NOMO-1 treated with DMSO at 0.1 percent for 48 hours (cell line): ENCODE data around the gene TMEM163.
"Not testable (repeated sequence)": the region's sequence is repeated elsewhere in the genome, so short reads cannot be mapped to it uniquely, and the experiment has no call there.

Experiments used
- DNase-seq: peaks from one replicate; lab custom pipeline; 2025; ENCODE audit not compliant: unreplicated experiment; lab: John Stamatoyannopoulos, UW

Gene TMEM163

GRCh38 chr2:134718817-134719814 lies at the start of gene TMEM163:
Gene TMEM163 (minus strand): TSS chr2:134719000.
- no peak for DNase-seq

- no peak for DNase-seq
Observed at GRCh38 chr2:134766583-134766982, 47.8 kb upstream of the TMEM163 start.

DNA sequence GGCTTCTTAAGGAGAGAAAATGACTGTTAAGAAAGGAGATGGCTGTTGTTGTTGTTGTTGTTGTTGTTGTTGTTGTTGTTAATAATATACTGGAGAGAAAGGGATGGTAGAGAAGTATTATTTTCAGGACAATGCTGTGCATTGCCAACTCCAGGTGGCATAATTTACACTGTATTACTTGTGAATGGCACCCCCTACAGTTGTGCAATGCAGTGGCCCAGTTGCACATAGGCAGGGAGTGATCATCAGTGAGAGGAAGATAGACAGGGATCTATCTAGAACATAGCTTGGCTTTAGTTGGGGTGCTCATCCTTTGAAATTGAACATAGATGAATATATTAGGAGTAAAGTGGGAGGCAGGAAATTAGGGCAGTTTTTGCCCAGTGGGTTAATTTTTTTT lies 47.2 kb upstream of the TMEM163 start:
- DNase-seq = no peak

DNA sequence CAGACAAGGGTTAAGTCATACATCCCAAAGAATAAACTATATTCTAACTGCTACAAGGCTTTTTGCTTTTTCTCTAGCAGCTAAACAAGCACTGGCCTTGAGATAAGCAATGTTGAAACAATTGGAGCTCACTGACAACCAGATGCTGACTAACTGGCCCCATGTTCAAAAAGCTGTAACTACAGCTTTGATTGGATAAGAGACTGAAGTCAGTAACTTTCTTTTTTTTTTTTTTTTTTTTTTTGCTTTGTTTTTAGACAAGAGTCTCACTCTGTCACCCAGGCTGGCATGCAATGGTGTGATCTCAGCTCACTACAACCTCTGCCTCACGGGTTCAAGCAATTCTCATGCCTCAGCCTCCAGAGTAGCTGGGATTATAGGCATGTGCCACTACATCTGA lies 45.4 kb upstream of the TMEM163 start:
- DNase-seq = no peak

- no peak for DNase-seq
Observed at GRCh38 chr2:134763164-134763710, 44.4 kb upstream of the TMEM163 start.

DNA sequence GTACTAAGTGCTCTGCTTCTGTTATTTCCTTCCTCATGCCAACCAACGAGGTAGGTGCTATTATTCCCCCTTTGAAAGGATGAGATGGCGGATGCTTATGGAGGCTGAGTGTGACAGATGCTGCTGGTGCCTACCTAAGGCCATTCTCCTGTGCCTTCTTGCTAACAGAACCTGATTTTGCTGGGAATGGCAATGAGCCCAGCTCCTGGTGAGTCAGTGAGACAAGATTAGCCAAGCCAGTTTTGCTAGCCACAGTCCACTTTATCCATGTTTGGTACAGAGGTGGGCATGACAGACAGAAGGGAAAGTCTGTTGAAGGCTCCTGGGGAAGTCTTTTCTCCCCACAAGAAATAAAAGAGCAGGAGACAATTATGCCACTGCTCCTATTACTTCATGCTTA lies 43.7 kb upstream of the TMEM163 start:
- no peak for DNase-seq

GRCh38 chr2:134760385-134760784 lies 41.6 kb upstream of the TMEM163 start:
- DNase-seq = no peak

- peak; percentile 67 for DNase-seq
Observed at GRCh38 chr2:134758633-134759032, 39.8 kb upstream of the TMEM163 start.

- not testable (repeated sequence) for DNase-seq
Observed at GRCh38 chr2:134751981-134752380, 33.2 kb upstream of the TMEM163 start.

- no peak for DNase-seq
Observed at GRCh38 chr2:134745546-134745945, 26.7 kb upstream of the TMEM163 start.

GRCh38 chr2:134745023-134745422 lies 26.2 kb upstream of the TMEM163 start:
- no peak for DNase-seq

DNA sequence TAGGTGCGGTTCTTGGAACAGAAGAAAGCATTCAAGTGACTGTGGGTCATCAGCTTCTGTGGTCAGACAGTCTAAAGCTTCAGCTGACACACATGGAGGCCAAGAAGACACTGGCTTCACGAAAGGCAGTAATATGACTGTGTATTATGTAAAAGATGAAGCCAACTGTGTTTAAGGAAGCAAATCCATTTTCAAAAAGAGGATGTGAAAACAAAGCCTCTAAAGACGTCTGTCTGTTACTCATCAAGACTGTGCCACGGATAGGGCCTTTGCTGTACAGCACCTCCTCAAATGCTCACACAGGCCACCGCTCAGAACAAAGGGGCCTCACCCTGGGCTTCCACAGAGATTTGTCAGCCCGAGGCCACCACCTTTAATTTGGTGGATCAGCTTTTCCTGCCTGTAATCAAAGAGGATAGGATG lies 21.1 kb upstream of the TMEM163 start:
- peak; percentile 97 for DNase-seq

DNA sequence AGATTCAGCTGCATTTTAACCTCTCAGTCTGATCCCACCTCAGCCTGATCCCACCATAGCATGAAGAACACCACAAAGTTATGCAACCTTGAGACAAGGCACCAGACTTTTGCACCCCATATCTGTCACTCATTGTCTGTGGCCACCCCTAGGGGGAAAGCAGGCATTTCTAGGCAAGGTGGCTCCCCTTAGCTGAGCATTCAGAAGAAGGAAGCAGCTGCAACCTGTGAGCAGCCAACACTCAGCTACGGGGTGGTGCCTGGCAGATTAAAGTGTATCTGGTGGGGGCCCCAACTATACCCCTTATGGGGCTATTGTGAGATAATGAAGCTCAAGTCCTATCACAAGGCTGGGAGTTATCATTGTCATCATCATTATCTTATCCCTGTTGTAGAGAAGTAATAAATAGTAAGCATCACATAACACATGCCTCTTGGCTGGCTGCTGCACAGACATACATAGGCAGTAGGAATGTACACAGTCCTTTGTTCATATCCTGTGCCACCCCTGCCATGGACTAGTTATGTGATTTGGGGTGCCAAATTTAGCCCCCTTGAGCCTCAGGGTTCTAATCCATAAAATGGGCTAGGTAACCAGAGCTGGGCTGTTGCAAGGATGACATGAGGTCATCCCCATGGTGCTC lies 20.6 kb upstream of the TMEM163 start:
- no peak for DNase-seq

DNA sequence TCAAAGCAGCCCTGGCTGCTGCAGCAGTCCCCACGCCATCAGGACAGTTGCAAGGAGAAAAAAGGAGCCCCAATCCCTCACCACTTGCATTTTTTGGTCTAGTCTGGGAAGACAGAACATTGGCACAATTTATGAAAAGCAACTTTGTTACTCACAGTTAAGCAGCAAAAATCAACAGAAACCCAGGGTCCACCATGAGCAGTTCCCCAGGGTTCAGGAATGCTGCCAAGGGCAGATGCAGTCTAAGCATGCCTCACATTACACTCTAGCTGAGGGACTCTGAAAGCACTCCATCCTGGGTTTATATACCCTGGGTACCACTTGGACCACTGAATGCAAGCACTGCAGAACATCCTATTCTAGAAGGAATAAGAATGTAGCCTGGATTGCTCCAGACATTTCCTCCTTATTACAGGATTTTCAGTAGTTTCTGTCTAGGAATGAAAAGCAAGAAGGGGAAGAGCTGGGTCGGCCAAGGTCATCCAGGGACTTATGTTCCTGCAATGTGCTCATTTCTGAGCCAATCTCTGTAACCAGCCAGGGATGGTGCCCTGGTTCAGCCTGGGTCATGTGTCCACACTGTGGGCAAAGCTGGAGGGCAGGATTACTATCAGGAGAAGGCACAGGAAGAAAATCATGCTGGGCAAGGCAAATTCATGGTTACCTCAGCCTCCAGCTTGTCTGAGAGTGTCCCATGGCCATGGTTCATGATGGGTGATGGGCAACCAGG lies 19.5 kb upstream of the TMEM163 start:
- DNase-seq = no peak

DNA sequence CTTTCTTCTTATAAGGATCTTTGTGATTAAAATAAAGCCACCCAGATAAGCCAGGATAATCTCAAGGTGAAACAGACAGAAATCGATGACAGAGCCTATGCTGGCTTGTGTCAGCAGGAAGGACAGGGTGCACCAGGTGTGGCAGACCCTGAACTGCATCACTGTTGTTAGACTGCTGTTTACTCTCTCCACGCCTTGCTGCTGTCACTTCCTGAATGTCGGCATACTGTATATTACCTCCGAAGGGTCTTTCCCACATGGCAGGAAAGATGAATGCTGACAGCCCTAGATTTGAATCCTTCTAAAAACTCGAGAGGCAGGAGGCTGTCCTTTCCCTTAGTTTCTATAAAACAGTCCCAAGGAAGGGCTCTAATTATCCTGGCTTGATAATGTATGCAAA lies 18.9 kb upstream of the TMEM163 start:
- no peak for DNase-seq

DNA sequence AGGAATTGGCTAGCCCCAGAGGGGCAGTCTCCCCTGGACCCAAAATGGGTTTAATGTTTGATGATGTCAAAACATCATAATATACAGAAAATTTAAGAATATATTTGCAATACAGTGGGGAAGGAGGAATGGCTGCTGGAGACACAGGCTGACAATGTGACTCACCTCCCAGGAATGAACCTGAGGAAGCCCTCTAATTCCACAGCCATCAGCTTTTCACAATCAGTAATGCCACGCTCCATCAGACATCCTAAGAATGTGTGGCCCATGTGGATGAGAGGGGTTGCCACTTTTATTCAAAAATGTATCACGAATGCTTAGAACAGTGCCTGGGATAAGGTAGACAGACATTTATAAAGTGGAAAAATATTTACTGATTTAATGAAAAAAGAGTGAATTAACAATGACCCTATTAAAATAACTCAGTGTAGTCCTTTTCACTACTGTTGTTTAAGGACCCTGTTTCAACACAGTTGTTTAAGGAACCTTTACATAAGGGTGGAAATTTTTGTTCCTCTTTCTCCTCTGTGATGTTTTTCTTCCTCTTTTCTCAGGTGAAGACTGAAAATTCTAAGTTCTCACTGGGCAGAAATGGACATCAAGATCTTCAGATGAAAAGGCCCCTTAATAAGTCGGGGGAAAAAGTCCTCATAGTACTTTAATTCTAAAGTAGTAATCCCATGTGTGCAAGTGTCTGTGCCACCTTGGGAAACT lies 17.5 kb upstream of the TMEM163 start:
- DNase-seq = peak; percentile 87

DNA sequence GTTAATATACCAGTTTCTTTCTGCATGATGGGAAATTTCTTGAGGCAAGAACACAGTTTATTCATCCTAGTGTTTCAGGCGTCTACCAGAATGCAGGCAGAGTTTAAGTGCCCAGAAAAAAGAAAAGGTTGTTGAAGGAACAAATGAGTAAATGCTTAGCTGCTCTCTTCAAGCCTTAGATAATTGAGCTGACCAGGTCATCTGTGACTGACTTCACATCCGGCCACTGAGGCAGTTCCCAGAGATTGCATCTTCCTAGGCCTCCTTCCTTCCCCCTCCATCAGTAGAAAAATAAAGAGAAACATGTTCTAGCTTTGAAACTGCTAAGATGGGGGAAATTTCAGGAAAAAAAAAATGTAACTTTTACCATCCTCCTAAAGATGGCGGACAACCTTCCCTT lies 9.4 kb upstream of the TMEM163 start:
- no peak for DNase-seq

DNA sequence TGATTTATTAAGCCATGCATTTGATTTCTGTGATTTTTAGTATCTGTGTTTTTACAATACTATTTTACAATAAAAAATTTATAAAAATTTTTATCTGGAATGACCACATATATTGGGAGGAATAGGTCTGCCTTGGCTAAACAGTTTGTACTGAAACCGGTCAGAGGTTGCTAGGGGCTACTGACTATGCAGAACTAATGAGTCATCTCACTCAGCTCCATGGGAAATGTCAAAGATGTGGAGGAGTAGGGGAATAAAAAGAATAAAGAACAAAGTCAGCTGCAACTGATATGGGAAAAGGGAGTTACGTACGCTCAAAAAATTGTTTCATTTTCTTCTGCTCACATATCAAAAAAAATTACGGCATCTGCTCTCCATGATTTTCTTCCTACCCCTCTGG lies 8.6 kb upstream of the TMEM163 start:
- no peak for DNase-seq

GRCh38 chr2:134726645-134727044 lies 7.8 kb upstream of the TMEM163 start:
- DNase-seq = no peak

DNA sequence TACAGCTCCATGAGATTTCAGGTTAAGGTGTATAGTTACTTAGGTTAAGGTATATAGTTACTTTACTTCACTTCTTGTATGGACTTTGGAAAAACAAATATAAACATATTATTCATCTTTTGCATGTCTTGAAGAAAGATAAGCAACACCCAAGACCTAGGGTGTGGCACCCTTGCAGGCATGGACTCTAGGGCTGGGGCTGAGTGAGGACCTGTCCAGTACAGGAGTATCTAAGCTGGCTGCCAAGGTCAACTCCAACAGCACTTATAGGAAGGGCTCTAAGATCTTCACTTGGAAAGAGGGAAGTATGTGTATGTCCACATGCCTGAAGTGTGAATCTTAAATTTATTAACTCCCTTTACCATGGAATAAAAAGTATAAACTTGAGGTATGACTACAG lies 7.1 kb upstream of the TMEM163 start:
- no peak for DNase-seq

GRCh38 chr2:134724341-134724740 lies 5.5 kb upstream of the TMEM163 start:
- no peak for DNase-seq
